SU-DHL-6 (cell line): ENCODE data around the gene EDIL3.
"Not testable (repeated sequence)": the region's sequence is repeated elsewhere in the genome, so short reads cannot be mapped to it uniquely, and the experiment has no call there.

Source experiments
- H2AFZ ChIP-seq: fragments of 200-600 bp; sonication (generic); 2 replicates; pipeline ENCODE4 v1.6.1; 2014; ENCODE audit warnings: low read depth, mild to moderate bottlenecking, moderate library complexity, mixed read lengths, antibody characterized with exemption, low read length; ENCODE audit not compliant: severe bottlenecking
- H3F3A ChIP-seq: fragments of 200-600 bp; shearing (Covaris generic); 2 replicates; pipeline ENCODE4 v1.6.0; 2016; ENCODE audit warnings: antibody characterized with exemption, mild to moderate bottlenecking; ENCODE audit not compliant: insufficient read depth
- H3K27ac ChIP-seq: fragments of 200-600 bp; sonication (generic); 2 replicates; pipeline ENCODE4 v1.5.1; 2016; ENCODE audit warnings: low read depth, mild to moderate bottlenecking, low read length, moderate library complexity, mixed read lengths
- H3K27me3 ChIP-seq: fragments of 200-600 bp; sonication (generic), shearing (Covaris generic); 2 replicates; pipeline ENCODE4 v1.6.0; 2014; ENCODE audit warnings: mild to moderate bottlenecking, low read length
- H3K36me3 ChIP-seq: fragments of 200-600 bp; sonication (generic); 2 replicates; pipeline ENCODE4 v1.6.1; 2014; ENCODE audit warnings: mild to moderate bottlenecking, low read length, mixed read lengths
- H3K4me2 ChIP-seq: fragments of 300-600, 200-600 bp; shearing (Covaris generic), sonication (generic); 2 replicates; pipeline ENCODE4 v1.6.0; 2014; ENCODE audit warnings: low read length, low read depth, mild to moderate bottlenecking; ENCODE audit not compliant: poor library complexity, severe bottlenecking
- H3K4me3 ChIP-seq: fragments of 200-600 bp; sonication (generic); 2 replicates; pipeline ENCODE4 v1.5.1; 2014; ENCODE audit warnings: antibody characterized with exemption, low read length, mild to moderate bottlenecking, mixed read lengths; ENCODE audit not compliant: insufficient read depth, poor library complexity, severe bottlenecking
- H3K79me2 ChIP-seq: fragments of 200-600 bp; sonication (generic); 2 replicates; pipeline ENCODE4 v1.6.1; 2014; ENCODE audit warnings: mild to moderate bottlenecking, low read length, moderate library complexity; ENCODE audit not compliant: insufficient read depth
- H3K9ac ChIP-seq: fragments of 200-600 bp; sonication (generic); 2 replicates; pipeline ENCODE4 v1.7.0; 2014; ENCODE audit warnings: mild to moderate bottlenecking, low read length
- H3K9me2 ChIP-seq: fragments of 200-600 bp; sonication (generic); replicated peaks from 2 replicates; pipeline ENCODE4 v1.6.1; 2014; ENCODE audit warnings: low read length; ENCODE audit not compliant: insufficient read depth
- H3K9me3 ChIP-seq: fragments of 200-600 bp; sonication (generic); 2 replicates; pipeline ENCODE4 v1.6.1; 2014; ENCODE audit warnings: low read length, mixed read lengths; ENCODE audit not compliant: insufficient read depth
- H4K20me1 ChIP-seq: fragments of 200-600 bp; sonication (generic); 2 replicates; pipeline ENCODE4 v1.6.1; 2014; ENCODE audit warnings: low read depth, mild to moderate bottlenecking, antibody characterized with exemption, low read length, moderate library complexity, mixed read lengths
- CTCF ChIP-seq: fragments of 200-600 bp; sonication (generic); IDR thresholded peaks from one replicate; pipeline ENCODE4 v1.5.1; 2017; ENCODE audit warnings: antibody characterized with exemption, mild to moderate bottlenecking, low read length, moderate library complexity; ENCODE audit not compliant: insufficient read depth, poor library complexity, severe bottlenecking
- EZH2phosphoT487 ChIP-seq: fragments of 200-600 bp; sonication (generic), shearing (Covaris generic); conservative IDR thresholded peaks from 2 replicates; pipeline ENCODE4 v1.6.1; 2018; ENCODE audit warnings: mild to moderate bottlenecking, antibody characterized with exemption, low read length, moderate library complexity, mixed read lengths

EDIL3 gene

GRCh38 chr5:84168841-84169240 is 215.8 kb downstream of the EDIL3 start:
- TF ChIP-seq CTCF (no peak), EZH2phosphoT487 (no peak)
- H3K9ac ChIP-seq: no peak overlapping the region

GRCh38 chr5:84163671-84164070 is 221.0 kb downstream of the EDIL3 start:
- Histone ChIP-seq H2AFZ (no peak overlapping the region), H4K20me1 (no peaks in the 10 kb centered on the region), H3K27me3 (no peaks in the 10 kb centered on the region), H3K27ac (no peak overlapping the region), H3K4me2 (no peak overlapping the region), H3K36me3 (no peaks in the 10 kb centered on the region), H3K9me3 (no peaks in the 10 kb centered on the region), H3K4me3 (no peak overlapping the region), H3K9me2 (no peaks in the 10 kb centered on the region), H3F3A (no peaks in the 10 kb centered on the region), H3K79me2 (no peaks in the 10 kb centered on the region), H3K9ac (no peak overlapping the region)
- TF ChIP-seq CTCF (no peak), EZH2phosphoT487 (no peak)

More at GRCh38 chr5:84168841-84169240, 215.8 kb downstream of the EDIL3 start:
- H3F3A ChIP-seq: no peaks in the 10 kb centered on the region
- no peak overlapping the region for H3K4me2 ChIP-seq
- no peaks in the 10 kb centered on the region for H4K20me1 ChIP-seq
- no peak overlapping the region for H3K27ac ChIP-seq
- H3K79me2 ChIP-seq: no peaks in the 10 kb centered on the region
- no peaks in the 10 kb centered on the region for H3K9me2 ChIP-seq
- H3K4me3 ChIP-seq: no peak overlapping the region
- H3K27me3 ChIP-seq: no peaks in the 10 kb centered on the region
- H3K9me3 ChIP-seq: no peaks in the 10 kb centered on the region
- no peaks in the 10 kb centered on the region for H3K36me3 ChIP-seq
- no peak overlapping the region for H2AFZ ChIP-seq

DNA sequence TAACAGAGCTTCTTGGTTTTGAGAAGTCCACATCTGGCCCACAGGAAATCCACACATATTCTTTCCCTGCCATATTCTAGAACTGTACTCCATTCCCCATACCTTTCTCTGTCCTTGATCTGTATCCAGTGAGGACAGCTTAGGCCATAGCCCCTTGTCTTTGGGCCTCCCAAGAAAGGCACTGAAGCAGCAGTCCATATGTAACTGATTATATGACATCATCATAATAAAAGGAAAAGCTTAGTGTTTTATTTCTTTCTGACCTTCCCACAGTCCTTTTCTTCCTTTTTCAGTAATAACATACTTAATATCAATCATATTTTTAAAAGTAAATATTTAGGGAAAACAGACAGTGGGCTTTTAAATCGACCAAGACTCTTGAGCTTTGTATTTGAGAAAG is 222.0 kb downstream of the EDIL3 start:
- Histone ChIP-seq H3K4me2 (no peak overlapping the region), H2AFZ (no peak overlapping the region), H3K9ac (no peak overlapping the region), H4K20me1 (no peaks in the 10 kb centered on the region), H3K9me3 (no peaks in the 10 kb centered on the region), H3K27me3 (no peaks in the 10 kb centered on the region), H3K79me2 (no peaks in the 10 kb centered on the region), H3K9me2 (no peaks in the 10 kb centered on the region), H3K36me3 (no peaks in the 10 kb centered on the region), H3F3A (no peaks in the 10 kb centered on the region), H3K27ac (no peak overlapping the region), H3K4me3 (no peak overlapping the region)
- TF ChIP-seq EZH2phosphoT487: no peak
- TF ChIP-seq CTCF: no peak

DNA sequence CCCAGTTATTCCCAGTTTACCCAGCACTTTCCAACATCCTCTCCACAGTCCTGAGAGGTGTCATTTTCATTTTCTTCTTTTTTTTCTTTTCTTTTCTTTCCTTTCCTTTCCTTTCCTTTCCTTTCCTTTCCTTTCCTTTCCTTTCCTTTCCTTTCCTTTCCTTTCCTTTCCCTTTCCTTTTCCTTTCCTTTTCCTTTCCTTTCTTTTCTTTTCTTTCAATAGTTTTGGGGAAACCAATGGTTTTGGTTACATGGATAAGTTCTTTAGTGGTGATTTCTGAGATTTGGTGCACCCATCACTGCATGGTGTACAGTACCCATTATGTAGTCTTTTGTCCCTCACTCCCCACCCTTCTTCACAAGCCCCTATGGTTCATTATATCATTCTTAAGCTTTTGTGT is 224.0 kb downstream of the EDIL3 start:
- H3K4me3 ChIP-seq, H3K4me2 ChIP-seq, H4K20me1 ChIP-seq, H2AFZ ChIP-seq, H3K27me3 ChIP-seq, H3K79me2 ChIP-seq, H3K9ac ChIP-seq, H3K9me2 ChIP-seq, H3K27ac ChIP-seq, H3K9me3 ChIP-seq, H3K36me3 ChIP-seq, H3F3A ChIP-seq: not testable (repeated sequence)
